Activated CD4-positive, alpha-beta T cell treated with anti-CD3 and anti-CD28 coated beads, Interleukin-2, amount 50 U/mL, for 16 hours (primary cell): Measurements from ENCODE around the gene PGAP2.
A peak's percentile ranks its signal among the peaks of the same experiment; 100 is the strongest.

ENCODE experiments used
- DNase-seq: peaks from one replicate; pipeline ENCODE4 v3.0.0-alpha.2; 2020

Gene PGAP2

DNA sequence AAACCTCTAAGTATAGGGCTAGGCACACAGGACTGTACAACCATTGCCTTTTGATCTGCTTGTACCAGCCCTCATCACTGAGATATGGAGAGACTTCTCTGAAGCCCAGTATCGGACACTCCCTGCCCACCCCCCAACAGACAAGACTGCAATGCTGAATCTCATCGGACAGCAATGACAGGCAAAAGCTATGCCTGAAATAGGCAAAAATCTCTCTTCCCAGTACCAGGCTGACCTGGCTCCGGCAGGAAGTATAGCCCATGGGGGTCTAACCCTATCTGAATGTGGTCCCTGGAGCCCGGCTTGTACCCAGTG is 25.9 kb downstream of the PGAP2 start:
- no peak for DNase-seq

DNA sequence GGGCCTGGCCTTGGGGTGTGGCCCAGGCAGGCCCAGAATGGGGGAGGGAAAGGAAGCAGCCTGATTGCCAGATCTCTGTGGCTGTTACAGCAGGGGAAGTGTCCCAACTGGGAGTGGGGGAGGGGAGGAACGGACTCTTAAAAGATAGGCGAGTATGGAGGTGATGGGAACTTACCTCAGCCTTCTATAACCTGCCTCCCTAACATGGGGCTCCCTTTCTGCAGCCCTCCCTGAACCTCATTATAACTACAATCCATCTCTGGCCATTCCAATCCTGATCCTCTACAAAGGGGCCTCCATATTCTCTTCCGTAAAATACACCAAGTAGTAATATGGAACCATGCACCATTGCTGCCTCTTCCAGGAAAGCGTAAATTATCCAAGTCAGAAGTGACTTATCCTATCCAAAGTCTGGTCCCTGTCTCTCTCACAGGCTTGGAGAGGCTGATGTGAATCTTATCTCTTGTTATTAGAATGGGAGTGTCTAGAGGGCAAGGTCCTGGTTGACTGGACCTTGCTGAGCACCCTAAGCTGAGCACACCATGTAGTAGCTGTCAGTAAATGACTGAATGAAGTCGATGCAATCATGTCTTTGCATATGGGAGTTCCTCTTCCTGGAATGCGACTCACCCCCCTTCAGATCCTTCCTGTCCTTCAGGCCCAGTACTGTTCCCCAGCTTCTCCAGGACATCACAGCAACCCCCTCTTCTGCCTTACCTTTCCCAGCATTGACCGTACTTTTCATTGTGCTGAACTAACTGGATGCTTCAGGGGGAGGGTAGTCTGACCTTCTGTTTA is 26.5 kb downstream of the PGAP2 start:
- no peak for DNase-seq

- DNase-seq = no peak
Observed at GRCh38 chr11:3835751-3836150, 27.4 kb downstream of the PGAP2 start.

DNA sequence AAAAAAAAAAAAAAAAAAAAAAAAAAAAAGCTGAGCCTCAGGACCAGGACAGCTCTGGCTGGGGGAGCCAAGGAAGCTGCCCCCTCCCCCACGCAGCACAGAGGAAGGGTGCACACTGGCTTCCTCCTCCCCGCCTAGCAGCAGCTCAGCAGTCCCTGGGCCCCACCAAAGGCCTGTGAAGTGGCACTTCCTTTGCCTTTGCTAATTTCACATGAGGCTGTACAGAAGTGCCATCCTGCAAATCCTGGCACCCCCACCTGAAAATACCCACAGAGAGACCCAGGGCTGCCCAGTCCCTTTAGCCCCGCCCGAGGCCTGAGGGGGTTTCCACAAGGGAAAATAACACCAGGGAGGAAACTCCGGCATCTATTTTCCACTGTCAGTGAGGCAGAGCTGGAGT is 28.5 kb downstream of the PGAP2 start:
- DNase-seq = peak; percentile 75

DNA sequence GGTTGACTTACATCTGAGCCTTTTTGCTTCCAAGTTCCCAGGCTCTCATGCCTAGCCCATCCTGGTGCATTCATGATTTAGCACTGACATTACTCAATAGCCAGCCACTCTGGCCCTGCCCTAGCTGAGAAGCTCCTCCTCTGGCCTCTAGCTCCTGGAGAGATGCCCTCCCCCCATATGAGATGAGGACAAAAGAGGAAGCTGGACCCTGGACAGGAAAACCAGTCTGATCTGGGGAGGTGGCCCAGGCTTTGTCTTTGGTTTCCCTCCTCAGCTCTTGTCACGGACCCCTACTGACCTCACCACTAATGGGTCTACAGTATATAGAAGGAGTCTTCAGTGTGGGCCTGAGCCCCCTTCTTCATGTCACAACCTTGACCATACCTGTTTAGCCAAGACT is 29.4 kb downstream of the PGAP2 start:
- no peak for DNase-seq

DNA sequence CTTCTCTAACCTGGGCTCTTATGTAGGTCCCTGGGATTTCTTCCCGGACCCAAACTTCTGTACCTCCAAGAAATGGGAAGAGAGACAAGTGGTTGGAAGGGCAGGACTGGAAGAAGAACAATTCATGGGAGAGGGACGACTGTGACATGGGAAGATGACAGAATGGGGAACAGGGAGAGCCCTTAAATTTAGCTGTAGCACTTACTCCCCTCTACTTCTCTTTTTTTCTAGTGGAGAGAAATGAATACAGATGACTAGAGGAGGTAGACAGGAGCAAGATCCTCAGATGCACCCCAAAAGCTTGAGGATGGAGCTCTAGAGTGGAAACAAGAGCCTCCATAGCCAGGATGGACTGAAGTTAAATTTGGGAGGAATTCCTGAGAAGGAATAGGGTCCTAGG is 30.1 kb downstream of the PGAP2 start:
- DNase-seq = no peak

DNA sequence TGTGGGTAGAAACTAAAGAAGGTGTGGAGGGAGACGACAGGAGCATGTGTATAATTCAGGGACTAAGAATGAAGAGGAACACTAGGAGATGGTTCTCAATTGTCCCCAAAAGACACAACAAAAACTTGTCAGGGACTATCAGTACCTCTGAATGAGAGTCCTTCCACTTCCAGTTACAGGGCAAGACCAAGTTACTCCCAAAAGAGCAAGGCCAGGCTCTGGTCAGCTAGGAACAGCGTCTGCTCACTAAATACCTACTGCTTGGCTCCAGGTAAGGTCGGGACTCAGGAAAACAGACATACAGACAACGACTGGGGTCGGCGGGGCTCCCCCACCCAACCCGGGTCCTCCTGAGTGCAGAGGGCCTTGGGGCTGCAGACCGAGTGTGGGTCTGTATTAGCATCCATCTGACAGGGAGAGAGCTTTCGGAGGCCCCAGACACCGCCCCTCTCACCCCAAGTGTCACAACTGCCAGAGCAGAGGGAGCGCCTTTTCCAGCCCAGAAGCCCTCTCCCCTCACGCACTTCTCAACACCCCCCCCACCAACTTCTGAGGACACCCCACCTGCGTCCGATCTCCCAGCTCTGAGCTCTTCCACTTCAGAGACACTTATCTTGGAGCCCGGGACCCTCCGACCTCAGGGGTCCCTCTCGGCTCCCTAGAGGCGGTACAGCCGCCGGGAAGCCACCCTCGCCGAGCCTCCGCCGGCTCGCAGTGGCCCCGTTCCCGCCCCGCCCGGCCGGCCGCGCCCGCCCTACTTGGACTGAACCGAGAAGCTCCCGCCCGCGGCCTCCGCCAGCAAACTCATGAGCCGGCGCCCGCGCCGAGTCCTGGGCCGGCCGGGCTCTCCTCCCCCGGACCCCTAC is 31.9 kb downstream of the PGAP2 start:
- DNase-seq = no peak

DNA sequence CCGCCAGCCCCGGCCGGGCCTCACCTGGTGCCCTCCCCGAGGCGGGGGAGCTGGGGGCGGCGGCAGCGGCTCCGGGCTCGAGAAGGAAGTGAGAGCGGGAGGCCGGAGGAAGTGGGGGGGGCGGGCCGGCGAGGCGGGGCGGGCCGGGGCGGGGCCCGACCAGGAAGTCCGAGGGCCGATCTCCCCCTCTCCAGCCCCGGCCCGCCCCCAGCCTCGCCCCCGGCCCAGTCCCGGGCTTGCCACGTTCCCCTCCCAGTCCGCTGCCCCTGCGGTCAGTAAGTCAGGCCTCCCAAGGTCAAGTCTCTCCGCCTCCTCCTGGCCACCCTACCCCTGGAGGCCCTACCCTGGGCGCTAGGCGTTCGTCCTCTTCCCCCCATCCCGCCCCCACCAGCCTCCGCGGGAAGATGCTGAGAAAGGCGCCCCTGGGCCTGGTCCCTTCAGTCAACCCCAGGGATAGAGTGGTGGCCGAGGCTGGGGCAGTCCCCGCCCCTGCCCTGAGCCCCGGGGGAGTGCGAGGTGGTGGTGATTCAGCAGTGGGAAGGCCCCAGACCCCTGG is 32.6 kb downstream of the PGAP2 start, which contains the start of gene RHOG:
Gene RHOG (minus strand): TSS at position 90 of the 556 bp plus-strand sequence. CDS start 12,821 bp downstream, outside the sequence.
- no peak for DNase-seq

DNA sequence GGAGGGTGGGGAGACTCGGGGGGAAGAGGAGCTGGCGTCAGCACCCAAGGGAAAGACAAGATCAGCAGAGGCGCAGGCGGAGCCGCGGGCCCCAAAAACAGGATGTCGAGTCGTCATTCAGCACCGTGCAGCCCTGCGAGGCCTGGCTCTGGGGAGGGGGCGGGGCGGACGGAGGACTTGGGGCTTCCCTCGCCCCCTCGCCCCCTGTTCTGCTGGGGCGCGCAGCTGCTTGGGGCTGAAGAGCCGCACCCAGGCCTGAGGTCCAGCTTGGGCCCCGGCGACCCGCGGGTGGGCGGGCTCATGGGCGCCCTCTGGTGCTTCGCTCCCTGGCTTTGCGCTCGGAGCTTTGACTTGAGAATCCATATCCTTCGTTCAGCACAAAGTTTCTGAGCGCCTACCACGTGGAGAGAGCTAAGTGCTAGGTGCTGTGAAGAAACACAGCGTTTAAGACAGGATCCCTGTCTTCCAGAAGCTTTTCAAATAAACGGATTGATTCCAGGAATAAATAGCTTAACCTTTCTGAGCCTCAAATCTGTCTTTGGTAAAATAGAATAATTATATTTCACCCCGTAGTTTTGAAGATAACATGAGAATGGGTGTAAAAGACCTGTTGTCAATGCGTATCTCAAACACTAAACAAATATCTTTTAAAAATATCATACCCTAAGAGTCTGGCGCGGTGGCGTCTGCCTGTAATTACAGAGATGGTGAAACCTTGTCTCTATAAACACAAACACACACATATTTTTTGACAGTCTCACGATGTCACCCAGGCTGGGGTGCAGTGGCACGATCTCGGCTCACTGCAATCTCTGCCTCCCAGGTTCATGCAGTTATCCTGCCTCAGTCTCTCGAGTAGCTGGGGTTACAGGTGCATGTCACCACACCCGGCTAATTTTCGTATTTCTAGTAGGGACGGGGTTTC is 33.3 kb downstream of the PGAP2 start:
- peak; percentile 93 for DNase-seq

DNA sequence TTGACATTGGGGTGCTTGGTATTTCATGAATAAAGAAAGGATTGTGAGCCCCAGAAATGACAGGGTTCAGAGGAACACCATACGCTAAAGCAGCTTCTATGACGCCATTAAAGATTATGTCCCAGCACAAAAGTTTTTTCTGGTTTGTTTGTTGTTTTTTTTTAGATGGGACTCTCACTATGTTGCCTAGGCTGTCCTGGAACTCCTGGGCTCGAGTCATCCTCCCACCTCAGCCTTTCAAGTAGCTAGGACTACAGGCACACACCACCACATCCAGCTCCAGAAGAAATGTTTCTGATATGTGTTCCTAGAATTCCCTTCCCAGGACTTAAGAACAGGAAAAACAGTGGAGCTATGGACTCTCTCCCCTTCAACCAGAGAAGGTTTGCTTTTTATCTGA is 35.0 kb downstream of the PGAP2 start:
- DNase-seq = no peak

- no peak for DNase-seq
Observed at GRCh38 chr11:3845246-3845645, 36.9 kb downstream of the PGAP2 start.

- no peak for DNase-seq
Observed at GRCh38 chr11:3845670-3846069, 37.3 kb downstream of the PGAP2 start.

- peak; percentile 66 for DNase-seq
Observed at GRCh38 chr11:3849297-3849874, 41.0 kb downstream of the PGAP2 start.

DNA sequence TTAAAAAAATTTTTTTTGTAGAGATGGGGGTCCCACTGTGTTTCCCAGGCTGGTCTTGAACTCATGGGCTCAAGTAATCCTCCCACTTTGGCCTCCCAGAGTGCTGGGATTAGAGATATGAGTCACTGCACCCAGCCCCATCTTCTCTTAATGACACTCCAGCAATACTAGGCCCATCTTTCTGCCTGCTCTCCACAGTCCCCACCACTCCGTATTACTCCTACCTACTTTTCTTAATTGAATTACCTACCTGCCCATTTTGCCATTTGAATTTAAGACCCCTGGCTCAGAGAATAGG is 45.1 kb downstream of the PGAP2 start:
- DNase-seq = no peak

DNA sequence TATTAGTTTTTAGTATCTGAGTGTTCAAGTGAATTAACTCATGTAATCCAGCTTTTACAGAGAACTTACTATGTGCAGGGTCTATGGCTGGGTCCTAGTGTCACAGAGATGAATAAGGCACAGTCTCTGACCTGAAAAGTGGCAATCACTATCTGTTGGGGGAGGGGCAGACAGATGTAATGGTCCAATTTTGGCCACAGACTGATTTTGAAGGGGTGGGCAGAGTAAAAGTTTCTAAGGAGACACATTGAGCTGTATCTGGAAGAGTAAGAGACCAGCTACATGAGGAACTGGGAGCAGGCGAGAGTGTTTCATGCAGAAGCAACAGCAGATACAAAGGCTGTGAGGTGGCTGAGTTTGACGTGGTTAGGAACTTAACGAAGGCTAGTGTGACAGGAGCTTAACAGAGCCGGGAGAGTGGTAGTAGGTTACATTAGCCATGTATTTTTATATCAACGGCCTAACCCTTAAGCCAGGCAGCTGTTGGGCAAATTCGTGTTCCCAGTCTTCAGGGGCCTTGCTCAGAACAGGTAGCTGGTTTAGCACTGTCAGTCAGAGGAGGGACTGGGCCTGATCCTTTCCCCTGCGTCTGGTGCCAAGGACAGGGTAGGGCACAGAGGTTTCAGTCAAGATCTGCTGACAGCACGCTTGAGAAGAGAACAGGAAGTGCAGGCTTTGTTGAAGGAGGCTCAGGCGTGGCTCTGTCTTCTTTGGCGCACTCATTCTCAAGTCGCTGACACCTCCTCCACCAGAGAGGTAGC is 45.7 kb downstream of the PGAP2 start:
- peak; percentile 85 for DNase-seq

DNA sequence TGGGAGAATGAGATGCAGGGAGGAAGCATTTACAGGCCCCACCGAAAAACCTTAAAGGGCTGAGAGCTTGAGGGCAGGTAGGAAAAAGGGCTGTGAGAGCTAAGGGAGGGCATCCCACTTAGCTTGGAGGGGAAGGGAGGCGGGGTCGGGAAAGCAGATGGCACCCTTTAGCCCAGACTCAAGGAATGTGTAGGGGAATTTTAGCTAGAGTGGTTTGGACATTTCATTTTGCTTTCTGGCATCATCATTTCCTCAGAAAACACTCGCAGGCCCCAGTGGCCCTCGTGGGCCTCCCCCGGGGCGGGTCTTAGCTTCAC is 46.3 kb downstream of the PGAP2 start:
- DNase-seq = no peak

DNA sequence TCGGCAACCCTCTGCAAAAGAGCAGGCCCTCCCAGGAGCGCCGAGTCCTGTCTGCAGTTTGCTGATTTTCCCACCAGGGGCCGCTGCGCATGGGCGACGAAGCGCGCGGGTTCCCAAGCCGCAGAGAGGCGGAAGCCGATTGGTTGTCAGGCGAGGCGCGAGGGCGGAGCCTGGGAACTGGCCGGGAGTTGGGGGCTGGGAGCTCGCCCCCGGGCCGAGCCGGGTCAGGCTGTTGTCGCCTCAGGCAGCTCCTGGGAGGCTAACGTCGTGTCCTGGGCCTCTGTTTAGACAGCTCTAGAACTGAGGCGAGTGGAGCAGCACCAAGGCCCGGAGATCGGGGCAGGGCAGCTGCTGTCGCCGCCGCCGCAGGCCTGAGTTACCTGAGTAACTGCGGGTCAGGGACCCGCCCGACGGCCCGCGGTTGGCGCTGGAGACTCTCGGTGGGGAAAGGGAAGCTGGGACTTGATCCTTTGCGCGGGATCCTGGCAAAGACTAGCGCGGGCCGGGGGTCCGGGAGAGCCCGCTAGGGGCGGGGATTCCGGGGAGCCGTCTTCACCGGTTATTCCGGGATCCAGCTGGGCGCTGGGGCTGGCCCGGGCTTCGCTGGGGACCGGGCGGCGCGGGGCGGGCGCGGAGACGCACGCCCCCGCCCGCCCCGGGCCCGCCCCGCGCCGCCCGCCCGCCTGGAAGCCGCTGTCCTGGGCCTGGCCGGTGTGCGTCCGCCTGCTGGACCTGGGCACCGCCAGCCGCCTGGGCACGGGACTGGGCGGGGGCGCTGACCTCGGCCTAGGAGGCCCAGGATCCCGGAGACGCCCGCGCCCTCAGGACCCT is 46.8 kb downstream of the PGAP2 start, which contains the start of gene STIM1:
Gene STIM1 (plus strand): TSS at position 688 of the 831 bp plus-strand sequence. CDS start 607 bp downstream, outside the sequence.
- DNase-seq = peak; percentile 99

DNA sequence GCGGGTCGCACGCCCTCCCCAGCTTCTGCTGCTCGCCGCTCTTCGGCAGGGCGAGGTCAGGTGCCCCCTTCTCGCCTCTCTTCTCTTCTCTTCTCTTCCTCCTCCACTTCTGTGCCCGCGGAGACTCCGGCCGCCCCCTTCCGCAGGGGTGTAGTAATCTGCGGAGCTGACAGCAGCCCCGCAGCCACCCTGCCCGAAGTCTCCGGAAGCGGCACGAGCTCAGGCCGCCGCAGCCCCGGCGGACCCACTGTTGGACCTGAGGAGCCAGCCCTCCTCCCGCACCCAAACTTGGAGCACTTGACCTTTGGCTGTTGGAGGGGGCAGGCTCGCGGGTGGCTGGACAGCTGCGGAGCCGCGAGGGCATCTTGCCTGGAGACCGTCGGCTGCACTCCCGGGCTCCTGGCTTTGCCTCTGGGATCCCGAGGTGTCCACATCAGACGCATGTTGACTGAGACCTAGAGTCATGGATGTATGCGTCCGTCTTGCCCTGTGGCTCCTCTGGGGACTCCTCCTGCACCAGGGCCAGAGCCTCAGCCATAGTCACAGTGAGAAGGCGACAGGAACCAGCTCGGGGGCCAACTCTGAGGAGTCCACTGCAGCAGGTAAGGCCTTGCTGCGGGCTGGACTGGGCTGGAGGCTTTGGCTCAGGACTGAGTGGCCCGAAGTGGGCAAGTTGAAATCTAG is 47.6 kb downstream of the PGAP2 start:
- DNase-seq = no peak

DNA sequence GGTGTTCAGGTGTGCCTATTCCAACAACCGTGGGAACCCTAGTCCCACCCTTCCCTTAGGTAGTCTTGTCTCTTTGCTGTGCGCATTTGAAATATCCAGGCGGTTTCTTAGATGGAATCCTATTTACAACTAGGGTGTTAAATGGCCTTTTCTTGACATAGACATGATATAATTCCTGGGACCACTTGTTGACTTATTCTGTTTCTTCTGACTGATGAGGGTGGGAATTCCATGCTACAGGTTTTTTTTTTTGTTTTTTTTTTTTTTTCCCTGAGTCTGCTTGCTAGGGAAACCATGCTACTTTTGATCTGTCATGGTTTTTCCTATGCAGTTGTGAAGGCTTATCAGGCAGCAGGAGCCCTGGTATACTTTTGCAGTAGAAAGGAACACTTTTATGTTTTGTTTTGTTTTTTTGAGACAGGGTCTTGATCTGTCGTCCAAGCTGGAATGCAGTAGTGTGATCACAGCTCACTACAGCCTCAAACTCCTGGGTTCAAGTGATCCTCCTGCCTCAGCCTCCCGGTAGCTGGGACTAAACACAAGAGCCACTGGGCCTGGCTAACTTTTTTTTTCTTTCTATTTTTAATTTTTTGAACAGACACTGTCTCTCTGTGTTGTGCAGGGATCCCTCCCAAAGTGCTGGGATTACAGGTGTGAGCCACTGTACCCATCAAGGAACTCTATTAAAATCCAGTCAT is 48.6 kb downstream of the PGAP2 start:
- no peak for DNase-seq

GRCh38 chr11:3857628-3858027 is 49.3 kb downstream of the PGAP2 start:
- no peak for DNase-seq
